CD4-positive, alpha-beta T cell (primary cell): Measurements from ENCODE around the gene FASTK. TPM values are rescaled to one million over a fixed set of nuclear protein-coding genes. Genes with fewer than 3 reads are reported as not detected.

Experiments
- ATAC-seq: fragments of 200-7000 bp; cut with Tn5 transposase; one replicate; pipeline ENCODE4 v1.10.0; 2022; ENCODE audit warnings: mild to moderate bottlenecking; ENCODE audit not compliant: poor library complexity
- CTCF ChIA-PET: fragments of 350-600 bp; sonication (Branson Sonifier 250); formaldehyde crosslinking; loops from one replicate; lab custom pipeline; 2021; ENCODE audit warnings: antibody characterized with exemption, inconsistent platforms; lab: Charles Lee
- POLR2A ChIA-PET: fragments of 350-600 bp; sonication (Branson Sonifier 250); formaldehyde crosslinking; loops from one replicate; lab custom pipeline; 2021; ENCODE audit warnings: antibody characterized with exemption, inconsistent platforms; lab: Charles Lee
- DNase-seq, 14 experiments: peaks; one replicate each; pipeline ENCODE4 v3.0.0-alpha.2; 2013 to 2020; ENCODE audit warnings: mixed read lengths in 2 of 14
- H3K27ac ChIP-seq, 2 donors: one replicate each; pipeline versions ENCODE4 v1.5.1 to v1.7.0; 2013; ENCODE audit warnings: low read length in 2 of 2, low read depth in 1 of 2, mild to moderate bottlenecking in 1 of 2
- H3K27me3 ChIP-seq, 2 experiments: 1 replicate in 1 of 2; 2 replicates in 1 of 2; pipeline versions ENCODE4 v1.6.1 to v1.7.0; 2013; ENCODE audit warnings: low read length in 2 of 2, control low read depth in 1 of 2, mild to moderate bottlenecking in 1 of 2, moderate library complexity in 1 of 2; ENCODE audit not compliant: insufficient read depth in 2 of 2, control insufficient read depth in 1 of 2
- H3K36me3 ChIP-seq: one replicate; pipeline ENCODE4 v1.6.1; 2013; ENCODE audit warnings: low read length, control low read depth; ENCODE audit not compliant: insufficient read depth
- H3K4me1 ChIP-seq: one replicate; pipeline ENCODE4 v1.6.1; 2013; ENCODE audit warnings: low read length, control low read depth; ENCODE audit not compliant: insufficient read depth
- H3K4me3 ChIP-seq: one replicate; pipeline ENCODE4 v1.5.1; 2013; ENCODE audit warnings: mild to moderate bottlenecking, low read length, moderate library complexity
- H3K9me3 ChIP-seq, 2 experiments: 1 replicate in 1 of 2; 2 replicates in 1 of 2; pipeline versions ENCODE4 v1.6.1 to v1.7.0; 2013; ENCODE audit warnings: low read length in 2 of 2, mild to moderate bottlenecking in 2 of 2, control low read depth in 1 of 2, moderate library complexity in 1 of 2; ENCODE audit not compliant: control insufficient read depth in 1 of 2, insufficient read depth in 1 of 2
- H3K27ac Mint-ChIP-seq: one replicate; pipeline ENCODE4 v1.8.0; 2020; ENCODE audit warnings: mixed read lengths
- H3K27me3 Mint-ChIP-seq: one replicate; pipeline ENCODE4 v1.8.0; 2021; ENCODE audit warnings: mixed read lengths
- H3K36me3 Mint-ChIP-seq: one replicate; pipeline ENCODE4 v1.8.0; 2021; ENCODE audit warnings: low read depth, mixed read lengths
- H3K4me1 Mint-ChIP-seq: one replicate; pipeline ENCODE4 v1.8.0; 2021; ENCODE audit warnings: low read depth, mixed read lengths
- H3K4me3 Mint-ChIP-seq: one replicate; pipeline ENCODE4 v1.8.0; 2020; ENCODE audit warnings: mild to moderate bottlenecking, mixed read lengths
- H3K9me3 Mint-ChIP-seq: one replicate; pipeline ENCODE4 v1.8.0; 2020; ENCODE audit warnings: mixed read lengths
- intact Hi-C, 2 experiments: fragments of 100-400 bp; cut with DNase I in 1 of 2; cut with micrococcal nuclease in 1 of 2; formaldehyde crosslinking; loops; one replicate each; pipeline versions ENCODE4 v1.15.1 to v1.9.0; 2023 to 2025; cut with DNase I, micrococcal nuclease
- total RNA-seq, 174 experiments: library from RNA in 2 of 174; stranded (reverse) in 2 of 174; gene quantifications; one replicate each; pipeline ENCODE4 v1.2.3 and lab custom pipeline; 2021 to 2026
- TF ChIP-seq, protein P1 (sequence below): fragments of 200-600 bp; IDR thresholded peaks from one replicate; pipeline ENCODE4 v1.8.0; 2022; ENCODE audit warnings: antibody characterized with exemption, mild to moderate bottlenecking

FASTK gene
- total RNA-seq, 2 experiments from 2014 or later = 82.2 to 84.2 TPM

DNA sequence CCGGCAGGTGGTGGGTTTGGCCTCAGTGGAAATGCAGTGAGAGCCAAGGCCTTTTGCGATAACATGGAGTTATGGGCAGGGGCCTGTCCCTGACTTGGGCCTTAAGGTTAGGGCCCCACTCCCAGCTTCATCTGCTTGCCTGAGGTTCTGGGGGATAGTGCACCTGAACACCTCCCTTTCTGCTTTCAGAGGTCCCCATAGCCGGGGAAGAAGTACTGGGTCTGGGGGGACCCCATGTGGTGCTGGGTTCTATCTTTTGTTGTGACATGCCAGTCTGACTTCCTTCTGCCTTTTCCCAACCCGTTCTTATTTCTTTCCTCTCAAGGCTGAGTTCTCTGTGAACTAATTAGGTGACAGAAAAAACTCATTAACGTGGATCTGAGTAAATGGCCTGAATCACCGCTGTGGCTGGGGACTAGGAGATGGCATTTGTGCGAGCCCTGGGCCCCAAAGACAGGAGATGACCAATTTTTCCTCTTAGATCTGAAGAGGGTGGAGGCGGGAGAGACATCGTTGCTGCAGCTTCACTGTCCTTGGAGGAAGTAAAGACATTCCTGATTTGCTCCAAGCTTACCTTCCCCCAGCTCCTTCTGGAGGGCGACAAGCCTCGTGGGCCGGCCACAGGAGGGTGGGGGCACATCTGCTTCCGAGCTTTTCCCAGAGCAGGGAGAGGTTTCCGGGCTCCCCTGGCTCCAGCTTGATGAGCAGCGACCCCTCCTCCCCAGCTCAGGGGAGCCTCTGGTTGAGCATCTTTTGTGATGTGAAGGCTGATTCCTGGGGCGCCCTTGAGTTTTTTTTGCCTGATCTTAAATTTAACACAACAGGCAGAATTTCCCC lies 7.6 kb upstream of the FASTK start:
- H3K27ac Mint-ChIP-seq = peak overlapping the region; percentile 86
- CTCF ChIA-PET = interaction anchor here (1.2 kb wide), 1 partner anchor 36 kb away, joined by 3 read pairs; no protein-coding TSS in a partner anchor

DNA sequence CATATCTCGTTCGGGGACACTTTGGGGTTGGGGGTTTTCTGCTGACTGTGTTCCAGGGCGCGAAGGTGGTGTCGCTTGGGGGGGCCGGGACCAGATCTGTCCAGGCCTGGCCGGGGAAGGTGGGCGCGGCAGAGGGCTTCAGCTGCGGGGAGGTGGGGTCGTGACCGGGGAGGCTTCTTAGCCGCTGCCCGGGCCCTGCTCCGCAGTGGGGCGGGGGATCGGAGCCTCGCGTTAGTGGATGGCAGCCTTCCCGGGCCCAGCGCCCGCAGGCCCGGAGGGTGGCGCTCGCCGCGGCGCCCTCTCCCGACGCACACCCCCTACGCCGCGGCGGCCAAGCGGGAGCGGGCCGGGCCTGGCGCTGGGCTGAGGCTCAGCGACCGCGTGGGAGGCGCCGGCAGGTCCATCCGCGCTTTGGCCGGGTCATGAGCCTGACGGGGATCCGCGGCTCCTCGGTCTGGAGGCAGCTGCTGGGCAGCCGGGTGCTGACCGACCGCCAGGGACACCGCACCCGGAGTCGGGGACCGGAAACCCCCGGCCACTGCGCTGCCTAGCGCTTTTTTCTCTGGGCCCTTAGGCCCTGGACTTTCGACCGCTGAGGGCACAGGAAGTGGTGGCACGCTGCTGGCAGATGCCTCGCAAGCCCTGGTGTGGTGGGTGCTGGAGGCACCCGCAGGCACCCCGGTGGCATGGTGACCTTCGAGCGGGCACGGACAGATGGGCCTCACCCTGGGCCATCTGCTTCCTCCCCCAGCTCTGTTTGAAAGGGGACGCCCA lies 6.8 kb upstream of the FASTK start:
- DNase-seq = peak in 7 of 14 experiments; percentile 22 to 77 (median 43)
- TF ChIP-seq, protein P1, sequence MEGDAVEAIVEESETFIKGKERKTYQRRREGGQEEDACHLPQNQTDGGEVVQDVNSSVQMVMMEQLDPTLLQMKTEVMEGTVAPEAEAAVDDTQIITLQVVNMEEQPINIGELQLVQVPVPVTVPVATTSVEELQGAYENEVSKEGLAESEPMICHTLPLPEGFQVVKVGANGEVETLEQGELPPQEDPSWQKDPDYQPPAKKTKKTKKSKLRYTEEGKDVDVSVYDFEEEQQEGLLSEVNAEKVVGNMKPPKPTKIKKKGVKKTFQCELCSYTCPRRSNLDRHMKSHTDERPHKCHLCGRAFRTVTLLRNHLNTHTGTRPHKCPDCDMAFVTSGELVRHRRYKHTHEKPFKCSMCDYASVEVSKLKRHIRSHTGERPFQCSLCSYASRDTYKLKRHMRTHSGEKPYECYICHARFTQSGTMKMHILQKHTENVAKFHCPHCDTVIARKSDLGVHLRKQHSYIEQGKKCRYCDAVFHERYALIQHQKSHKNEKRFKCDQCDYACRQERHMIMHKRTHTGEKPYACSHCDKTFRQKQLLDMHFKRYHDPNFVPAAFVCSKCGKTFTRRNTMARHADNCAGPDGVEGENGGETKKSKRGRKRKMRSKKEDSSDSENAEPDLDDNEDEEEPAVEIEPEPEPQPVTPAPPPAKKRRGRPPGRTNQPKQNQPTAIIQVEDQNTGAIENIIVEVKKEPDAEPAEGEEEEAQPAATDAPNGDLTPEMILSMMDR = no peak
- Mint-ChIP-seq H3K27me3 (peaks cover 8% of the 10 kb centered on the region), H3K4me3 (peak overlapping the region; percentile 90), H3K9me3 (no peaks in the 10 kb centered on the region), H3K4me1 (peaks cover 53% of the 10 kb centered on the region), H3K27ac (peak overlapping the region; percentile 86), H3K36me3 (peaks cover 20% of the 10 kb centered on the region)
- ChIA-PET POLR2A (interaction anchor here (1.0 to 1.8 kb wide), 3 partner anchors 19 to 74 kb away, joined by 3 to 6 read pairs (median 4); partner anchors contain the start of gene ABCB8), CTCF (interaction anchor here (1.2 kb wide), 1 partner anchor 36 kb away, joined by 3 read pairs; no protein-coding TSS in a partner anchor)
- intact Hi-C loops = loop anchor here in 1 of 2 experiments (2.0 to 10.0 kb wide), 3 partner anchors 23 to 1253 kb away; partner anchors contain the start of genes KCNH2 and ZNF862
- Histone ChIP-seq H3K27me3 (no peaks in the 10 kb centered on the region), H3K9me3 (peaks cover 0 to 3% of the 10 kb centered on the region in 2 experiments), H3K4me1 (peaks cover 66% of the 10 kb centered on the region), H3K27ac (peak overlapping the region in 1 of 2 donors; percentile 4), H3K36me3 (no peaks in the 10 kb centered on the region), H3K4me3 (peak overlapping the region; percentile 70)
- peak; percentile 9 for ATAC-seq

More for the DNA sequence above, 7.6 kb upstream of the FASTK start:
- Mint-ChIP-seq H3K36me3 (peaks cover 15% of the 10 kb centered on the region), H3K4me1 (peaks cover 47% of the 10 kb centered on the region), H3K4me3 (peak overlapping the region; percentile 88), H3K9me3 (no peaks in the 10 kb centered on the region), H3K27me3 (peaks cover 8% of the 10 kb centered on the region)
- Histone ChIP-seq H3K4me1 (peaks cover 62% of the 10 kb centered on the region), H3K4me3 (peak overlapping the region; percentile 70), H3K27me3 (no peaks in the 10 kb centered on the region), H3K9me3 (peaks cover 0 to 3% of the 10 kb centered on the region in 2 experiments), H3K36me3 (no peaks in the 10 kb centered on the region), H3K27ac (peak overlapping the region in 1 of 2 donors; percentile 4)
- ATAC-seq = no peak
- TF ChIP-seq, protein P1 = no peak
- DNase-seq = peak in 2 of 14 experiments; percentile 30 to 48
- POLR2A ChIA-PET = interaction anchor here (1.4 to 1.8 kb wide), 2 partner anchors 60 to 75 kb away, joined by 4 to 6 read pairs; partner anchors contain the start of gene ABCB8
- intact Hi-C loops = loop anchor here in 1 of 2 experiments (2.0 to 10.0 kb wide), 3 partner anchors 23 to 1253 kb away; partner anchors contain the start of genes KCNH2 and ZNF862

DNA sequence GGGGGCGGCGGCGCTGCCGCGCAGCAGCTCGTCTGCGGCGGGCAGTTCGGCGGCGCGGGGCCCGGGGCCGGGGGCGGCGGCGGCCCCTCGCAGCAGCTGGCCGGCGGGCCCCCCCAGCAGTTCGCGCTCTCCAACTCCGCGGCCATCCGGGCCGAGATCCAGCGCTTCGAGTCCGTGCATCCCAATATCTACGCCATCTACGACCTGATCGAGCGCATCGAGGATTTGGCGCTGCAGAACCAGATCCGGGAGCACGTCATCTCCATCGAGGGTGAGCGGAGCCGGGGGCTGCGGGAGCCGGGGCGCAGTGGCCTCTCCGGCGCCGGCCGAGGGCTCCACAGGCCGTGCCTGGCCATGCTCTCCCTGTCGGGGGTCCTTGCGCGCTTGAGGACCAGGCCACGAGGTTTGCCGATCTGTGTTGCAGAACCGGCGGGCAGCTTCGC lies 6.2 kb upstream of the FASTK start:
- Histone ChIP-seq H3K4me3 (peak overlapping the region; percentile 70), H3K9me3 (peaks cover 0 to 3% of the 10 kb centered on the region in 2 experiments), H3K4me1 (peaks cover 72% of the 10 kb centered on the region), H3K27me3 (no peaks in the 10 kb centered on the region), H3K36me3 (no peaks in the 10 kb centered on the region), H3K27ac (no peak overlapping the region)
- DNase-seq (peak in 6 of 14 experiments; percentile 14 to 62 (median 46)), ATAC-seq (no peak)
- no peaks in the 10 kb centered on the region for H3K9me3 Mint-ChIP-seq
- H3K27ac Mint-ChIP-seq = peak overlapping the region; percentile 82
- peaks cover 20% of the 10 kb centered on the region for H3K36me3 Mint-ChIP-seq
- H3K4me3 Mint-ChIP-seq = peak overlapping the region; percentile 90
- ChIA-PET POLR2A (interaction anchor here (1.0 to 1.8 kb wide), 3 partner anchors 19 to 73 kb away, joined by 3 to 6 read pairs (median 4); partner anchors contain the start of gene ABCB8), CTCF (no interaction called here)
- intact Hi-C loops = loop anchor here in 1 of 2 experiments (10.0 kb wide), 2 partner anchors 112 to 1252 kb away; partner anchors contain the start of genes KCNH2 and ZNF862
- TF ChIP-seq, protein P1 = no peak
- H3K27me3 Mint-ChIP-seq = peaks cover 8% of the 10 kb centered on the region
- H3K4me1 Mint-ChIP-seq = peaks cover 53% of the 10 kb centered on the region
